ENCODE results near the gene CISD3.

CISD3 gene

DNA sequence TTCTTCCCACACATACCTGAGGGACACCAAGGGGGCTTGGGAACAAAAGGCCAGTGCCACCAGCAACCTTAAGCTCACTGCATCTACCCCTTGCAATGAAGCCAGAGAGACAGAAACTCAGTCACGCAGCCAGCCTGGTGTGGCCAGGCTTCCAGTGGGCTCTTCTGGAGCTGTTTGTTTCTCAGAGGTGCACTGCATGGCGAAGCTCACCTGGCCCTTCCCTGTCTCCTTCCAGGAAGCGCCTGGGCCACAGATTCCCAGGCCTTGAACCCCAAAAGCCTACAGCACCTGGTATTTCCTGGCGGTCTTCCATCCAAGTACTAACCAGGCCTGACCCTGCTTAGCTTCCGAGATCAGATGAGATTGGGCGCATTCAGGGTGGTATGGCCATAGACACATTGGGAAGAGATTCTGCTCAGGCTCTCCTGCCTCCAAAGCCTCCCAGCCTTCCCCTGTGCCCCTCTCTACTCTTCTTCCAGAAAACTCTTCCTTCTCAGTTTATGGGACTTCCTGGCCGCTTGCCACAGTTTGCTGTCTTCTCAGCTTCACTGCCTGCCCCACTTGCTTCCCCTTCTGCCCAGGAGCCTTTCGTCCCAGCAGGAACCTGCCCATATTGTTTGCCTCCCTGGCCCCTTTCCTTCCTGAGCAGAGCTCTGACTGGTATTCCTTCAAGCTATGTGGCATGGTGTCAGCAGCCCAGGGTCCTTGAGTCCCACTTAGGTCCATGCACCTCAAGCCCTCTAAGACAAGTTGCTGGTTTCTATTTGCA is 1.6 kb downstream of the CISD3 start:
- H3K36me3 ChIP-seq (ENCODE audit: control insufficient read depth, insufficient read depth, low read length, severe bottlenecking), result peaks cover 17% of the 10 kb centered on the region
- peak overlapping the region; percentile 97 for H3K9ac ChIP-seq (ENCODE audit: low read length)
- H3K9me3 ChIP-seq (ENCODE audit: control insufficient read depth, low read length), result no peaks in the 10 kb centered on the region
- peak overlapping the region; percentile 96 for H3K4me3 ChIP-seq (ENCODE audit: low read length)
- DNase-seq (ENCODE audit: low read depth), result no peak
- peaks cover 29% of the 10 kb centered on the region for H3K4me1 ChIP-seq (ENCODE audit: control insufficient read depth, insufficient read depth, low read length)
- no peaks in the 10 kb centered on the region for H3K27me3 ChIP-seq (replicated peaks; ENCODE audit: control insufficient read depth, insufficient read depth, low read length)

DNA sequence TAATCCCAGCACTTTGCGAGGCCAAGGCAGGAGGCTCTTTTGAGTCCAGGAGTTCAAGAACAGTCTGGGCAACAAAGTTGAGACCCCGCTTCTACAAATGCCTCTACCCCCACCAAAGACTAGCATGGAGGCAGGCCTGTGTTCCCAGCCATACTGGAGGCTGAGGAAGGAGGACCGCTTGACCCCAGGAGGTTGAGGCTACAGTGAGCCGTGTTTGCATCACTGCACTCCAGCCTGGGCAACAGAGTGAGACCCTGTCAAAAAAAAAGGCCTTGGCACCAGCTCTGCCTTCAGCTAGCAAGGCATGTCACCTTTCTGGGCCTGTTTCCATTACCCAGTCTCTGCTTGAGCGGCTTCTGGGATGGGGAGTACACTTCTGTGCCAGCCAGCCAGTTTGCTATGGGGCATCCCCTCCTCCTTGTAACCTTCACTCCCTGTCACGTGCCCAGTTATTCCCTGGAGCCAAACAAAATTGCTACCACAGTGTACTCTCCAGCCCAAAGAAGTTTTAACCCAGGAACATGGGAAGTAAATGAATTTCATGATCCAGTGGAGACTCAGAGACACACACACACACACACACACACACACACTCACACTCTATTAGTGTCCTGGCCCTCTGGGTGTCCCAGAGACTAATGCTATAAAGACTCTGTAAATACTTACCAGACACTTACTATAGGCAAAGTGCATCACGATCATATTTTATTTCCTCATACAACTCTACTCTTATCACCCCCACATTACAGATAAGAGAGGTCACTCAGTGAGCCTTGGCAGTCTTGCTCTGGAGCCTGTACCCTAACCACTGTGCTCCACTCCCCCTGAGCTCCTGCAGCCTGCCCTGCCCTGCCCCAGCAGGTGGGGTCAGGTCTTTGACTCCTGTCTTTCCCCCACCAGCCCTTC is 2.5 kb downstream of the CISD3 start:
- Histone ChIP-seq H3K27me3 (replicated peaks; ENCODE audit: control insufficient read depth, insufficient read depth, low read length) (no peaks in the 10 kb centered on the region), H3K9ac (ENCODE audit: low read length) (peak overlapping the region; percentile 47), H3K9me3 (ENCODE audit: control insufficient read depth, low read length) (no peaks in the 10 kb centered on the region), H3K4me3 (ENCODE audit: low read length) (no peak overlapping the region), H3K4me1 (ENCODE audit: control insufficient read depth, insufficient read depth, low read length) (peaks cover 29% of the 10 kb centered on the region), H3K36me3 (ENCODE audit: control insufficient read depth, insufficient read depth, low read length, severe bottlenecking) (peaks cover 17% of the 10 kb centered on the region)
- no peak for DNase-seq (ENCODE audit: low read depth)

DNA sequence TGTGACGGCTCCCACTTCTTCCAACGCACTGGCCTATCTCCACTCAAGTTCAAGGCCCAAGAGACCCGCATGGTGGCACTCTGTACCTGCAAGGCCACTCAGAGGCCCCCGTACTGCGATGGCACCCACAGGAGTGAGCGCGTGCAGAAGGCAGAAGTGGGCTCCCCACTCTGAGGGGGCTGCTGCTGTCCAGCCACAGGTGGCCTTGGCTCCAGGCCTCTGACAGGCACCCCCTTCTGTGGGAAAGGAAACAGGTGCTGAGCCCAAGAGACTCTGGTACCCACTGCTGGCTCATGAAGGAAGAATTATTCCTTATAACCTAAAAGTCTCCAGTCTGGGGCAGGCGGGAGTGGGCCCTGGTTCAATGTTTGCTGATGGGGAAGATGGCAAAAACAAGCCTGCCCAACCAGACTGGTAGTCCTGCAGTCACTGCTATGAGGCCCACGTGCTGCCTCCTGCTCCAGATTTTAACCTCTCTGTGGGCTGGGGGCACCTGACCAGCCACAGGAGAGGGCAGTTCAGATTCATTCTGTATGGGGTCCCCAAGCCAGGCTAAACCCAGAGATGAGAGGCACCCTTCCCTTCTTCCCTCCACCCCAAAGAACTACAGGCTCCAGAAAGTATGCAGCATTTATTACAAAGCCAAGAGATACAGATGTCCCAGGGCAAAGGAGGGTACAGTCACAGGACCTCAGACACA is 3.3 kb downstream of the CISD3 start:
- H3K9ac ChIP-seq (ENCODE audit: low read length), result peak overlapping the region; percentile 47
- DNase-seq (ENCODE audit: low read depth), result no peak
- no peaks in the 10 kb centered on the region for H3K9me3 ChIP-seq (ENCODE audit: control insufficient read depth, low read length)
- H3K4me3 ChIP-seq (ENCODE audit: low read length), result no peak overlapping the region
- peaks cover 29% of the 10 kb centered on the region for H3K4me1 ChIP-seq (ENCODE audit: control insufficient read depth, insufficient read depth, low read length)
- peaks cover 23% of the 10 kb centered on the region for H3K36me3 ChIP-seq (ENCODE audit: control insufficient read depth, insufficient read depth, low read length, severe bottlenecking)
- no peaks in the 10 kb centered on the region for H3K27me3 ChIP-seq (replicated peaks; ENCODE audit: control insufficient read depth, insufficient read depth, low read length)

DNA sequence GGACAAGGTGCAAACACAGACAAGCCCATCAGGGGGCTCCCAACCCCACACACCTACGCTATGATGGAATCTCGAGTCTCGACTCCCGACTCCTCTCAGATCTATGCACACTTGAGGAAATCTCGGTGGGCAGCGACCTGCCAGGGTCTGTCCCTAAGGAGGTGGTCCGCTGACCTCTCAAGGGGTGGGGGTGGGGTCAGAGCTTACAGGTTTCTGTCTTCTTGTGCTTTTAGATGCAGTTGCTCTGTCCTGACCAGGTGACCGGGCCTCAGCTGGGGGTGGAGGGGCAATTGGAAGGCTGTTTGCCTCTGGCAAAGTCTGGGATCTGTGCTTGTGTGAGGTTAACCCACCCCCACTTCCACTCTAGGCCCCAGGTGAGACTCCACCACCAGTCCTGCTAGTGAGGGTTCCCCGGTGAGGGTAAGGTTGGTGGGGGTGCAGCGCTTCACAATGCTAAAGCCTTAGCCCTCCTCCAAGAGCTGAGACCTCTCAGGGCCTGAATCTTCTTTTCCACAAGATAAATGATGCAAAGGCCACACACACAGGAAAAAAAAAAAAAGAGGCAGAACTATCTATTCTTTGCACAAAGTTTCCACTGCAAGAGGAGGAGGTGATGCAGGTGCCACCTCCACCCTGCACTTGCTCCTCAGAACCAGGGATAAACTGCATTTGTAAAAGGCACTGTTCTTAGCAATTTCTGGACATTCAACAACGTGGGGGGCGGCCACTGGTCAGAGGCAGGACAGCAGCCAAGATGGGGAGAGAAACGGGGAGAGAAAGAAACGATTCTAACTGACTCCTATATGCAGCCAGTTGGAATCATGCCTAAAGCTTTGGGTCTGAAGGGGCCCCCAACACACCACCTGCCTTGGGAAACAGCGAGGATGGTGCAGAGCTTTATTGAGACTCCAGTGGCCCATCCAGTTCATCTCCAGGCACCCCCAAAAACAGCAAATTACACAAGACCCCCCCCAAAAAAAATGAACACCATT is 4.1 kb downstream of the CISD3 start:
- Histone ChIP-seq H3K27me3 (replicated peaks; ENCODE audit: control insufficient read depth, insufficient read depth, low read length) (no peaks in the 10 kb centered on the region), H3K9ac (ENCODE audit: low read length) (no peak overlapping the region), H3K36me3 (ENCODE audit: control insufficient read depth, insufficient read depth, low read length, severe bottlenecking) (peaks cover 31% of the 10 kb centered on the region), H3K4me1 (ENCODE audit: control insufficient read depth, insufficient read depth, low read length) (peaks cover 26% of the 10 kb centered on the region), H3K9me3 (ENCODE audit: control insufficient read depth, low read length) (no peaks in the 10 kb centered on the region), H3K4me3 (ENCODE audit: low read length) (no peak overlapping the region)
- DNase-seq (ENCODE audit: low read depth), result no peak

DNA sequence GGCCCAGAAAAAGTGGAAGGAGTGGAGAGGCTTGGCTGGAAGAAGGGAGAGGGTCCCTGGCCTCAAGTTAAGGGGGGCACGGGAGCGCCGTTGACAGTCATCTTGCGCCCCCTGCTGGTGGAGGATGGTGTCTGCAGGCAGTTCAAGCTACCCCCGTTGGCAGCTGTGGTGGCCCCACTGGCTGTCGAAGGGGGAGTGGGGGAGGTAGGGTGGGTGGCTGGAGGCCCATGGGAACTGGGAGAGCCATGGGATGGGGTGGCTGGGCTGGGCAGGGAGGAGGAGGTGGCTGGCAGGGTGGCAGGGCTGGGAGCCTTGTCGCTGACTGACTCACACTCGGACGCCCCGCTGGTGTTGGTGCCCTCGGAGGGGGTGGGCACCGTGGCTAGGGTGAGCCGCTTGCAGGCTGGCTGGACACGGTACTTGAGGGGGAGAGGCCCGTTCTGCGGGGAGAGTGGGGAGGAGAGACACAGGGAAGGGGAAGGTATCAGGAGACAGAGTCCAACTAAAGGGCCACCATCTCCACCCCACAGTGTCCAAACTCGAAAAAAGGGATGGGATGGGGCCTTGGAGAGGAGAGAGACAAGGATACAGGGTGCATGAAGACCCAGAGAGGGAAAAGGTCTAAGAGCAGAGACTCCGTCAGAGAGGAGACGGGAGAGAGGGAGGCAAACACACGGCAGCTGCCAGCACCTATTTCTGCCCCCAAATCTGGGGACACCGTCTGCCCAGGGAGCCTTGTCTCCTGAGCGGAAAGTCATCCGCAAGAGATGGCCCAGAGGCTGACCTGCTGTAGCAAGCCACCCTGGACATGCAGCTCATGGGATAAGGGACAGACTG is 5.2 kb downstream of the CISD3 start:
- Histone ChIP-seq H3K36me3 (ENCODE audit: control insufficient read depth, insufficient read depth, low read length, severe bottlenecking) (peaks cover 39% of the 10 kb centered on the region), H3K9ac (ENCODE audit: low read length) (no peak overlapping the region), H3K4me1 (ENCODE audit: control insufficient read depth, insufficient read depth, low read length) (peaks cover 24% of the 10 kb centered on the region), H3K27me3 (replicated peaks; ENCODE audit: control insufficient read depth, insufficient read depth, low read length) (no peaks in the 10 kb centered on the region), H3K9me3 (ENCODE audit: control insufficient read depth, low read length) (no peaks in the 10 kb centered on the region), H3K4me3 (ENCODE audit: low read length) (no peak overlapping the region)
- peak; percentile 82 for DNase-seq (ENCODE audit: low read depth)

DNA sequence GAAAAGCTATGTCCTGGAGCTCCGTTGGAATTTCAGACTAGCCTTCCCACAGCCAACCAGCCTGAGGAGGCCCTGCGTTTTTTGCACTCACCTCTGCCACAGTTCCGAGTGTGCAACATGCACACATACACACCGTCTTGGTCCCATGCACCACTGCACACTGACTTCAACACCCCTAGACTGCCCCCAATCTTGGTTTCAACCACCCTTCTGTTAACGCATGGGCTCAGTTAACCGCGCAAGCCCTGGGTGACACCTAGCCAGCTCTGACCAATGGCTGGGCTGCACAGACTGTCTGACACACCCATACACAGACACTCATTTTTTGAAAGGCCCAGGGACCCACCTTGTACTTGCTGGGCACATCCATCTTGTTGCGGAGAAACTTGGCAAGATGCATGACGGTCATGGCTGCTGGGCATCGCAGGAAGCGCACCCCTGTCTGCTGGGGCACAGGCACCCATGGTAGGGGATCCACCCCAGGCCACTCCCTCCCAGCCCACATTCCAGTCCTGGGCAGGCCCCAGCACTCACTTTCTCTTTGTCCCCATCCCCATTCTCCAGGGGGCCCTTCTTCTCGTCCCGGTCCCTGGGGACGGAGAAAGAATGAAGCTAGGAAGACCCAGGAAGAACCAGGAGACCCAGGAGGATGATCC is 8.0 kb downstream of the CISD3 start:
- H3K9me3 ChIP-seq (ENCODE audit: control insufficient read depth, low read length), result no peaks in the 10 kb centered on the region
- H3K27me3 ChIP-seq (replicated peaks; ENCODE audit: control insufficient read depth, insufficient read depth, low read length), result no peaks in the 10 kb centered on the region
- H3K36me3 ChIP-seq (ENCODE audit: control insufficient read depth, insufficient read depth, low read length, severe bottlenecking), result peaks cover 34% of the 10 kb centered on the region
- H3K4me1 ChIP-seq (ENCODE audit: control insufficient read depth, insufficient read depth, low read length), result peaks cover 19% of the 10 kb centered on the region
- DNase-seq (ENCODE audit: low read depth), result no peak
- no peak overlapping the region for H3K4me3 ChIP-seq (ENCODE audit: low read length)
- H3K9ac ChIP-seq (ENCODE audit: low read length), result no peak overlapping the region

DNA sequence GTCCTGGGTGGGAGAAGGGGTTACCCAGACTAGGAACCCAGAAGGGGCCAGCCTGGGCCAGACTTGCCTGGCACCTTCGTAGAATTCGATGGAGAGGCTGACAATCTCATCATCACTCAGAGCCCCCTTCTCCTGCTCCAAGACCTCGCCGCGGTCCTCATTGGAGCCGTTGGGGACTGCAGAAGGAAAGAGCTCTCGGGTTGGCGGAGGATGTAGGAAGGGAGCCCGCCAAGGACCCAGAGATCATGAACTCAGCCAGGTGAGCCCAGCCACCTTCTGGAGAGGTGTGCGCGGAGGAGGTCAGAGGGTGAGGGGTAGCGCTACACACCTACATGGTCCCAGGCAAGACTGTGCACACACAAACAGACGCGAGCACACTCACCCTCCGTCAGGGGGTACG is 8.5 kb downstream of the CISD3 start:
- Histone ChIP-seq H3K9ac (ENCODE audit: low read length) (no peak overlapping the region), H3K4me1 (ENCODE audit: control insufficient read depth, insufficient read depth, low read length) (peaks cover 18% of the 10 kb centered on the region), H3K36me3 (ENCODE audit: control insufficient read depth, insufficient read depth, low read length, severe bottlenecking) (peaks cover 29% of the 10 kb centered on the region), H3K9me3 (ENCODE audit: control insufficient read depth, low read length) (no peaks in the 10 kb centered on the region), H3K27me3 (replicated peaks; ENCODE audit: control insufficient read depth, insufficient read depth, low read length) (no peaks in the 10 kb centered on the region), H3K4me3 (ENCODE audit: low read length) (no peak overlapping the region)
- no peak for DNase-seq (ENCODE audit: low read depth)

DNA sequence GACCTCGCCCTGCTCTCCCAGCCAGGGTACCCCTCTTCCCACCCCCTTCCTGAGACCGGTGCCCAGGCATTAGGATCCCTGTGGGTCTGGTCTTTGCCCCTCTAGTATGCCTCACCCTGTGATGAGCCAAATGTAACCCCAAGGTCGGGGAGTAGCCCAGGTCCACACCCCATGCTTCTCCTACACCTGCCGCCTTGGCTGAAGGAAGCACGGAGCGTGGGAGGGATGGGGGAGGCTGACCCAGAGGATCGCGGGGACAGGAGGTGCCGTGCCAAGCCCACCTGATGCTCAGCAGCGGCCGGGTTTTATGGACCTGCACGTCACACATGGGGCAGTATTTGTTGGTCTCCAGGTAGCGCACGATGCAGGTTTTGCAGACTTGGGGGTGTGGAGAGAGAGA is 9.2 kb downstream of the CISD3 start:
- peaks cover 18% of the 10 kb centered on the region for H3K4me1 ChIP-seq (ENCODE audit: control insufficient read depth, insufficient read depth, low read length)
- DNase-seq (ENCODE audit: low read depth), result no peak
- no peak overlapping the region for H3K4me3 ChIP-seq (ENCODE audit: low read length)
- H3K36me3 ChIP-seq (ENCODE audit: control insufficient read depth, insufficient read depth, low read length, severe bottlenecking), result peaks cover 23% of the 10 kb centered on the region
- no peaks in the 10 kb centered on the region for H3K9me3 ChIP-seq (ENCODE audit: control insufficient read depth, low read length)
- H3K9ac ChIP-seq (ENCODE audit: low read length), result no peak overlapping the region
- no peaks in the 10 kb centered on the region for H3K27me3 ChIP-seq (replicated peaks; ENCODE audit: control insufficient read depth, insufficient read depth, low read length)

DNA sequence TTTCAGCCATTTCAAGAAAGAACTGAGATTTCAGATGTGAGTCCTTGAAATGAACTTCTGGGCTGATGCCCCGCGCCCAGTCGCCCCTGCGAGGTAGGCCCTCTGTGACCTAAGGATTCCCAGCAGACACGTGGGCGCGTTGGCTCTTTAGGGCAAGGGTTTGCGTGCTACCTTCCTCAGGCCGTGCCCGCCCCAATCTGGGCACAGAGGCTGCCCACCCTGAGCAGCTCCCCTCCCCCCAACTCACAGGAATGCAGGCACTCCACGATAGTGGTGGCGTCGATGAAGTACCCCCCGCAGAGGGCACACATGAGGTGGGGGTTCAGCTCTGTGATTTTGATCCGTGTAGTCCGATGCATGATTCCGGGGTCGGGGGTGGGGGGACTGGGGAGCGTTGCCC is 9.9 kb downstream of the CISD3 start:
- peaks cover 18% of the 10 kb centered on the region for H3K4me1 ChIP-seq (ENCODE audit: control insufficient read depth, insufficient read depth, low read length)
- no peaks in the 10 kb centered on the region for H3K9me3 ChIP-seq (ENCODE audit: control insufficient read depth, low read length)
- H3K27me3 ChIP-seq (replicated peaks; ENCODE audit: control insufficient read depth, insufficient read depth, low read length), result no peaks in the 10 kb centered on the region
- H3K36me3 ChIP-seq (ENCODE audit: control insufficient read depth, insufficient read depth, low read length, severe bottlenecking), result peaks cover 22% of the 10 kb centered on the region
- no peak overlapping the region for H3K4me3 ChIP-seq (ENCODE audit: low read length)
- no peak for DNase-seq (ENCODE audit: low read depth)
- no peak overlapping the region for H3K9ac ChIP-seq (ENCODE audit: low read length)
